GM12878 (cell line): ENCODE data around the gene ARID3A. TPM values are rescaled to one million over a fixed set of nuclear protein-coding genes. Genes with fewer than 3 reads are reported as not detected.

Experiments used
- ATAC-seq: fragments of 200-7000 bp; cut with Tn5 transposase; 3 replicates; pipeline ENCODE4 v1.9.1; 2020; ENCODE audit warnings: mild to moderate bottlenecking, moderate library complexity
- BruUV-seq: library from RNA; stranded (reverse); fragments of 400-500 nt; replicated peaks from 2 replicates; lab custom pipeline; 2021; lab: Mats Ljungman, UMichigan
- CTCF ChIA-PET: fragments of 300-600 bp; sonication (Branson Sonifier 250); formaldehyde crosslinking; extraction: SDS; loops from one replicate; lab custom pipeline; 2021; ENCODE audit warnings: inconsistent platforms; lab: Yijun Ruan, JAX
- POLR2A ChIA-PET: fragments of 350-600 bp; formaldehyde crosslinking; extraction: SDS; loops from one replicate; lab custom pipeline; 2021; ENCODE audit warnings: inconsistent platforms; lab: Charles Lee
- RAD21 ChIA-PET: fragments of 300-600 bp; sonication (Branson Sonifier 250); formaldehyde crosslinking; loops from one replicate; lab custom pipeline; 2023; ENCODE audit warnings: antibody characterized with exemption; ENCODE audit not compliant: unreplicated experiment; lab: Charles Lee
- SMC1A ChIA-PET: fragments of 300-600 bp; sonication (Branson Sonifier 250); formaldehyde crosslinking; loops from one replicate; lab custom pipeline; 2023; ENCODE audit not compliant: unreplicated experiment, uncharacterized antibody; lab: Charles Lee
- DNase-seq: peaks from one replicate; pipeline ENCODE4 v3.0.0-alpha.2; 2011; ENCODE audit warnings: low read depth, low spot score
- FAIRE-seq: peaks from 3 replicates; lab custom pipeline; 2011; peaks lifted over from hg19 to GRCh38; lab: Jason Lieb, UNC
- H2AFZ ChIP-seq: 2 replicates; pipeline ENCODE4 v1.6.0; 2011; ENCODE audit warnings: low read depth, low read length, control low read depth; ENCODE audit not compliant: control insufficient read depth
- H3K27ac ChIP-seq: 2 replicates; pipeline ENCODE4 v1.5.1; 2011; ENCODE audit warnings: control low read depth; ENCODE audit not compliant: control insufficient read depth, insufficient read depth
- H3K27me3 ChIP-seq, 2 experiments: replicated peaks in 1 of 2; 2 replicates each; pipeline versions ENCODE4 v1.6.0 to v1.6.1; 2011; ENCODE audit warnings: low read length in 1 of 2; ENCODE audit not compliant: control insufficient read depth in 2 of 2, insufficient read depth in 2 of 2
- H3K36me3 ChIP-seq, 2 experiments: 2 replicates each; pipeline ENCODE4 v1.5.1; 2011; ENCODE audit warnings: low read length in 1 of 2; ENCODE audit not compliant: control insufficient read depth in 2 of 2, insufficient read depth in 2 of 2
- H3K4me1 ChIP-seq: 2 replicates; pipeline ENCODE4 v1.6.1; 2011; ENCODE audit warnings: mild to moderate bottlenecking, low read length, moderate library complexity, mixed read lengths; ENCODE audit not compliant: control insufficient read depth, insufficient read depth
- H3K4me2 ChIP-seq: 2 replicates; pipeline ENCODE4 v1.6.0; 2011; ENCODE audit warnings: control low read depth; ENCODE audit not compliant: control insufficient read depth, insufficient read depth
- H3K4me3 ChIP-seq: fragments of 200-600 bp; sonication (generic); 2 replicates; pipeline ENCODE4 v1.5.1; 2016
- H3K79me2 ChIP-seq: 2 replicates; pipeline ENCODE4 v1.6.0; 2011; ENCODE audit warnings: low read length; ENCODE audit not compliant: control insufficient read depth, insufficient read depth
- H3K9ac ChIP-seq: 2 replicates; pipeline ENCODE4 v1.8.0; 2011; ENCODE audit warnings: low read length, control low read depth, mixed read lengths; ENCODE audit not compliant: control insufficient read depth, insufficient read depth
- H3K9me3 ChIP-seq: replicated peaks from 3 replicates; pipeline ENCODE4 v1.5.1; 2011; ENCODE audit warnings: mild to moderate bottlenecking, low read length; ENCODE audit not compliant: control insufficient read depth, insufficient read depth
- H4K20me1 ChIP-seq: 2 replicates; pipeline ENCODE4 v1.6.0; 2011; ENCODE audit not compliant: control insufficient read depth, insufficient read depth
- BHLHE40 ChIP-seq, 2 experiments: fragments of 450-650 bp in 1 of 2; IDR thresholded peaks; 2 replicates each; pipeline ENCODE4 v1.6.1; 2011 to 2017; ENCODE audit warnings: low read depth in 2 of 2, borderline replicate concordance in 1 of 2, improper control_type of control experiment in 1 of 2, low read length in 1 of 2, mild to moderate bottlenecking in 1 of 2
- BRCA1 ChIP-seq: IDR thresholded peaks from 2 replicates; pipeline ENCODE4 v1.6.1; 2011; ENCODE audit warnings: low read depth, low read length, improper control_type of control experiment
- EED ChIP-seq: sonication (generic); IDR thresholded peaks from 2 replicates; pipeline ENCODE4 v1.6.1; 2016; ENCODE audit warnings: antibody characterized with exemption, low read depth
- FOXK2 ChIP-seq: fragments of 450-650 bp; IDR thresholded peaks from 2 replicates; pipeline ENCODE4 v1.6.1; 2017; ENCODE audit warnings: mild to moderate bottlenecking, moderate library complexity
- HDGF ChIP-seq: fragments of 450-650 bp; IDR thresholded peaks from 2 replicates; pipeline ENCODE4 v1.6.1; 2016; ENCODE audit warnings: antibody characterized with exemption
- IKZF2 ChIP-seq, 2 experiments: fragments of 450-650 bp; IDR thresholded peaks; 2 replicates each; pipeline ENCODE4 v1.6.1; 2017; ENCODE audit warnings: mild to moderate bottlenecking in 2 of 2, moderate library complexity in 2 of 2
- MEF2B ChIP-seq: fragments of 450-650 bp; IDR thresholded peaks from 2 replicates; pipeline ENCODE4 v1.6.1; 2018; ENCODE audit warnings: mild to moderate bottlenecking, moderate library complexity; ENCODE audit not compliant: partially characterized antibody, poor library complexity, severe bottlenecking
- POLR2A ChIP-seq: IDR thresholded peaks from 2 replicates; pipeline ENCODE4 v1.6.1; 2011; ENCODE audit warnings: low read depth, mild to moderate bottlenecking, low read length
- PRDM15 ChIP-seq: fragments of 450-650 bp; formaldehyde crosslinking; IDR thresholded peaks from 2 replicates; pipeline ENCODE4 v1.4.0; 2020; ENCODE audit warnings: mild to moderate bottlenecking, moderate library complexity
- RAD21 ChIP-seq: IDR thresholded peaks from 2 replicates; pipeline ENCODE4 v1.6.1; 2011; ENCODE audit warnings: mild to moderate bottlenecking, low read depth, low read length, moderate library complexity; ENCODE audit not compliant: insufficient read depth
- RBBP5 ChIP-seq: fragments of 200-600 bp; sonication (generic); conservative IDR thresholded peaks from 2 replicates; pipeline ENCODE4 v1.6.1; 2016
- RELA ChIP-seq: fragments of 450-650 bp; IDR thresholded peaks from 2 replicates; pipeline ENCODE4 v1.8.0; 2014; ENCODE audit warnings: borderline replicate concordance; ENCODE audit not compliant: partially characterized antibody
- RELB ChIP-seq: fragments of 450-650 bp; IDR thresholded peaks from 2 replicates; pipeline ENCODE4 v1.6.1; 2017; ENCODE audit warnings: low read depth, mild to moderate bottlenecking, moderate library complexity
- SP1 ChIP-seq: IDR thresholded peaks from one replicate; pipeline ENCODE4 v1.6.1; 2011; ENCODE audit warnings: low read depth, low read length
- SUZ12 ChIP-seq: fragments of 200-600 bp; sonication (generic); IDR thresholded peaks from one replicate; pipeline ENCODE4 v1.6.1; 2018; ENCODE audit warnings: antibody characterized with exemption, mild to moderate bottlenecking; ENCODE audit not compliant: unreplicated experiment
- ZBTB11 ChIP-seq: fragments of 450-650 bp; formaldehyde crosslinking; IDR thresholded peaks from 2 replicates; pipeline ENCODE4 v1.5.0; 2022; ENCODE audit warnings: mild to moderate bottlenecking, missing genetic modification characterization
- WGBS: methylation state at CpG from one replicate; pipeline ENCODE4 v1.1.6; 2016; ENCODE audit warnings: low lambda C conversion rate; ENCODE audit not compliant: insufficient replicate concordance, insufficient coverage; ENCODE audit errors: missing lambda C conversion rate; 5-methylcytosine and 5-hydroxymethylcytosine counted together
- in situ Hi-C: fragments of 300-500 bp; cut with MboI; formaldehyde crosslinking; loops from 9 replicates; pipeline ENCODE4 v1.14.3; 2018; ENCODE audit warnings: mixed read lengths
- intact Hi-C: fragments of 100-400 bp; cut with micrococcal nuclease; formaldehyde crosslinking; loops from one replicate; pipeline ENCODE4 v1.14.2; 2022; ENCODE audit not compliant: unreplicated experiment
- polyA plus RNA-seq, 11 experiments: library from polyadenylated mRNA; depleted of rRNA in 4 of 11; unstranded in 6 of 11; stranded (reverse) in 5 of 11; fragments of >200 nt; fragmentation: Nextera tagmentation in 4 of 11; fragmentation: Illumina TruSeq in 1 of 11; extraction: Ambion mirVana in 4 of 11; extraction: Trizol in 1 of 11; gene quantifications; 1 replicate in 1 of 11; 2 replicates in 10 of 11; pipeline versions ENCODE4 v1.2.1 to v1.2.3, GENCODE V29; 2011 to 2016; ENCODE audit warnings: inconsistent platforms in 2 of 11, missing spikeins in 2 of 11, low read depth in 1 of 11
- total RNA-seq, 4 experiments: library from RNA; depleted of rRNA in 3 of 4; stranded (reverse); fragments of >200 nt in 3 of 4; fragmentation: Illumina TruSeq in 1 of 4; extraction: Trizol in 1 of 4; gene quantifications; 2 replicates each; pipeline versions ENCODE4 v1.2.1 to v1.2.3, GENCODE V29; 2013 to 2021

Gene ARID3A
- total and polyA plus RNA-seq, 10 of the 15 experiments (the other 5 are each of a cell fraction or from before 2014, with no cell fraction given) = 0.76 to 70.0 (median 16.7) TPM

GRCh38 chr19:979318-979741 is 53.5 kb downstream of the ARID3A start:
- H3K79me2 ChIP-seq = peaks cover 4% of the 10 kb centered on the region
- in situ Hi-C loops = no loop called here
- peak overlapping the region; percentile 48; the same call in 1 of the 2 replicates for H3K27ac ChIP-seq
- no peaks in the 10 kb centered on the region for H3K36me3 ChIP-seq
- BruUV-seq = no TSS peak
- 31% methylated on average over 19 of the region's 19 CpGs for WGBS
- ChIA-PET RAD21 (interaction anchor here (0.9 to 8.0 kb wide), 2 partner anchors 24 to 56 kb away, joined by 3 to 95 read pairs; no protein-coding TSS in a partner anchor), SMC1A (interaction anchor here (2.2 kb wide), 1 partner anchor 31 kb away, joined by 4 read pairs; no protein-coding TSS in a partner anchor), CTCF (interaction anchor here (1.0 to 5.7 kb wide), 4 partner anchors 9 to 265 kb away, joined by 3 to 150 read pairs (median 4); no protein-coding TSS in a partner anchor), POLR2A (interaction anchor here (0.6 to 4.1 kb wide), 2 partner anchors 56 to 206 kb away, joined by 4 to 34 read pairs; no protein-coding TSS in a partner anchor)
- intact Hi-C loops = no loop called here
- DNase-seq (no peak), ATAC-seq (peak; percentile 47), FAIRE-seq (no peak)
- H2AFZ ChIP-seq = peak overlapping the region; percentile 23; the same call in 1 of the 2 replicates
- H3K4me1 ChIP-seq = peaks cover 19% of the 10 kb centered on the region
- no peaks in the 10 kb centered on the region for H4K20me1 ChIP-seq
- H3K4me2 ChIP-seq = peak overlapping the region; percentile 48; the same call in 1 of the 2 replicates
- H3K9me3 ChIP-seq = no peaks in the 10 kb centered on the region
- peak overlapping the region; percentile 20; the same call in 1 of the 2 replicates for H3K9ac ChIP-seq
- H3K27me3 ChIP-seq = no peaks in the 10 kb centered on the region
- H3K4me3 ChIP-seq = no peak overlapping the region
- TF ChIP-seq BHLHE40 (IDR thresholded peaks at IDR 0.05; ENCODE audit: borderline replicate concordance in 1 of 2, low read depth in 2 of 2, low read length in 1 of 2) (no peak), MEF2B (peak; percentile 39), RBBP5 (no peak), POLR2A (peak; percentile 44; the same call in 1 of the 2 replicates), RELA (peak; percentile 90), BRCA1 (no peak), EED (peak; percentile 78), RAD21 (no peak), SUZ12 (no peak), IKZF2 (IDR thresholded peaks at IDR 0.05) (peak; percentile 61 to 65), FOXK2 (no peak), HDGF (peak; percentile 76; the same call in 1 of the 2 replicates), ZBTB11 (no peak), SP1 (peak; percentile 29), RELB (peak; percentile 74), PRDM15 (CRISPR knock-in tag) (no peak)
